HG03558 (cell line): ENCODE data around the gene PCDHGA1.
"Not testable (repeated sequence)": the region's sequence is repeated elsewhere in the genome, so short reads cannot be mapped to it uniquely, and the experiment has no call there.

ENCODE experiments used
- ATAC-seq: cut with Tn5 transposase; IDR thresholded peaks from one replicate; pipeline ENCODE4 v1.9.1; 2021; ENCODE audit warnings: moderate number of reproducible peaks; ENCODE audit not compliant: unreplicated experiment; ENCODE audit errors: extremely low read depth

The PCDHGA1 gene

GRCh38 chr5:141407790-141408505 lies 77.6 kb downstream of the PCDHGA1 start, which contains the start of gene PCDHGB6:
PCDHGB6 (plus strand) TSS chr5:141408021; CDS start chr5:141408203, 182 bp downstream.
- ATAC-seq, result not testable (repeated sequence)

GRCh38 chr5:141409598-141410306 lies 79.4 kb downstream of the PCDHGA1 start:
- no peak for ATAC-seq

- no peak for ATAC-seq
Observed at GRCh38 chr5:141411575-141411974, 81.3 kb downstream of the PCDHGA1 start.

GRCh38 chr5:141412854-141413539 lies 82.7 kb downstream of the PCDHGA1 start, which contains the start of gene PCDHGA10:
PCDHGA10 (plus strand) TSS chr5:141412987; CDS start chr5:141413176, 189 bp downstream.
- ATAC-seq, result peak; percentile 62

- ATAC-seq, result no peak
Observed at GRCh38 chr5:141413540-141414069, 83.3 kb downstream of the PCDHGA1 start.

- not testable (repeated sequence) for ATAC-seq
Observed at GRCh38 chr5:141414548-141415274, 84.4 kb downstream of the PCDHGA1 start.

- not testable (repeated sequence) for ATAC-seq
Observed at GRCh38 chr5:141415275-141415618, 84.9 kb downstream of the PCDHGA1 start.

GRCh38 chr5:141417494-141418172 lies 87.3 kb downstream of the PCDHGA1 start, which contains the start of gene PCDHGB7:
PCDHGB7 (plus strand) TSS chr5:141417677; CDS start chr5:141417860, 183 bp downstream.
- peak; percentile 39 for ATAC-seq

GRCh38 chr5:141419074-141419880 lies 89.0 kb downstream of the PCDHGA1 start:
- ATAC-seq, result no peak

- no peak for ATAC-seq
Observed at GRCh38 chr5:141420855-141421488, 90.7 kb downstream of the PCDHGA1 start, which contains the start of gene PCDHGA11. PCDHGA11 (plus strand) TSS chr5:141421051; CDS start chr5:141421228, 177 bp downstream.

GRCh38 chr5:141421489-141421855 lies 91.2 kb downstream of the PCDHGA1 start:
- ATAC-seq, result no peak

- no peak for ATAC-seq
Observed at GRCh38 chr5:141422742-141423291, 92.5 kb downstream of the PCDHGA1 start.

GRCh38 chr5:141427783-141428426 lies 97.6 kb downstream of the PCDHGA1 start:
- ATAC-seq, result no peak

GRCh38 chr5:141430332-141431113 lies 100.2 kb downstream of the PCDHGA1 start, which contains the start of gene PCDHGA12:
PCDHGA12 (plus strand) TSS chr5:141430507; CDS start chr5:141430760, 253 bp downstream.
- peak; percentile 82 for ATAC-seq

- no peak for ATAC-seq
Observed at GRCh38 chr5:141431286-141431685, 101.0 kb downstream of the PCDHGA1 start.

GRCh38 chr5:141432308-141432707 lies 102.0 kb downstream of the PCDHGA1 start:
- not testable (repeated sequence) for ATAC-seq
